Transverse colon (tissue), 4 donors: ENCODE data around the gene DGKD.

Experiments used
- POLR2AphosphoS5 ChIP-seq, 3 donors: sonication (generic); formaldehyde crosslinking; IDR thresholded peaks; one replicate each; pipeline ENCODE4 v1.6.1; 2016; ENCODE audit warnings: antibody characterized with exemption in 3 of 3
- TF ChIP-seq, protein P1 (sequence below), 5 experiments: fragments of 200-600 bp in 3 of 5; fragments of 450-650 bp in 2 of 5; sonication (generic) in 3 of 5; IDR thresholded peaks; 1 replicate in 2 of 5; 2 replicates in 3 of 5; pipeline ENCODE4 v1.5.1; 2016 to 2017; ENCODE audit warnings: antibody characterized with exemption in 5 of 5, inconsistent platforms in 3 of 5, mild to moderate bottlenecking in 2 of 5, moderate library complexity in 1 of 5

DNA sequence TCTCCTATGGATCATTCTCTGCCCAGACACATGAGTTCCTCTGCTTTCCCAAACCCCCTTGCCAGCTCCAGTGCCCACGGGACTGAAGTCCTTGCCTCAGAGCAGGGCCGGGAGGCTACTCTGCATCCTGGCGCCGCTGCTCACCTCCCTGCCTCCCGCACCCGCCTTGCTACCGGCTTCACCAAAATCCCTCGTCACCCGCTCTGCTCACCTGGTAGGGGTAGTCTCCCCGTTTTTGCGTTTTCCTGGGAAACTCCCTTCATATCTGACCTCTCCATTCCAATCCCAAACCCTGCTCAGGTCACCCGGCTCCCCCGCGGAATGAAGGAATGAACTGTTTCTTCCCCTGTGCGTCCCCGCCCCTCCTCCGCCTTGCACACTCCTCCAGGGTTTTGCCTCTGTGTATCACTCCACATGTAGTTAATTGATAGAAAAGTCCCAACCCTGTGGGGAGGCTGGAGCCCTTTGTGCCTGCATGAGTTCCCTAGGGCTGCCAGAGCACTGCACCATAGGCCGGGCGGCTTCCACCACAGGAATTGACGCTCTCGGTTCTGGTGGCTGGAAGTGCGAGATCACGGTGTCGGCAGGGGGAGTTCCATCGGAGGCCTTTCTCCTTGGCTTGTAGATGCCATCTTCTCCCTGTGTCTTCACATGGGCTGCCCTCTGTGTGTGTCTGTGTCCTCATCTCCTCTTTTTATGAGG, 2.0 kb upstream of the DGKD start:
- TF ChIP-seq, protein P1, sequence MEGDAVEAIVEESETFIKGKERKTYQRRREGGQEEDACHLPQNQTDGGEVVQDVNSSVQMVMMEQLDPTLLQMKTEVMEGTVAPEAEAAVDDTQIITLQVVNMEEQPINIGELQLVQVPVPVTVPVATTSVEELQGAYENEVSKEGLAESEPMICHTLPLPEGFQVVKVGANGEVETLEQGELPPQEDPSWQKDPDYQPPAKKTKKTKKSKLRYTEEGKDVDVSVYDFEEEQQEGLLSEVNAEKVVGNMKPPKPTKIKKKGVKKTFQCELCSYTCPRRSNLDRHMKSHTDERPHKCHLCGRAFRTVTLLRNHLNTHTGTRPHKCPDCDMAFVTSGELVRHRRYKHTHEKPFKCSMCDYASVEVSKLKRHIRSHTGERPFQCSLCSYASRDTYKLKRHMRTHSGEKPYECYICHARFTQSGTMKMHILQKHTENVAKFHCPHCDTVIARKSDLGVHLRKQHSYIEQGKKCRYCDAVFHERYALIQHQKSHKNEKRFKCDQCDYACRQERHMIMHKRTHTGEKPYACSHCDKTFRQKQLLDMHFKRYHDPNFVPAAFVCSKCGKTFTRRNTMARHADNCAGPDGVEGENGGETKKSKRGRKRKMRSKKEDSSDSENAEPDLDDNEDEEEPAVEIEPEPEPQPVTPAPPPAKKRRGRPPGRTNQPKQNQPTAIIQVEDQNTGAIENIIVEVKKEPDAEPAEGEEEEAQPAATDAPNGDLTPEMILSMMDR (IDR thresholded peaks at IDR 0.05) = no peak
- no peak for TF ChIP-seq POLR2AphosphoS5 (IDR thresholded peaks at IDR 0.05)
